T-helper 1 cell (primary cell): ENCODE results near the gene MS4A6A.
"Not testable (repeated sequence)": the region's sequence is repeated elsewhere in the genome, so short reads cannot be mapped to it uniquely, and the experiment has no call there.

Experiments used
- DNase-seq, 5 donors: peaks; one replicate each; pipeline ENCODE4 v3.0.0-alpha.2; 2012 to 2020
- total RNA-seq, 4 donors: gene quantifications; one replicate each; lab custom pipeline; 2026; lab: John Stamatoyannopoulos, UW

The MS4A6A gene, protein sequence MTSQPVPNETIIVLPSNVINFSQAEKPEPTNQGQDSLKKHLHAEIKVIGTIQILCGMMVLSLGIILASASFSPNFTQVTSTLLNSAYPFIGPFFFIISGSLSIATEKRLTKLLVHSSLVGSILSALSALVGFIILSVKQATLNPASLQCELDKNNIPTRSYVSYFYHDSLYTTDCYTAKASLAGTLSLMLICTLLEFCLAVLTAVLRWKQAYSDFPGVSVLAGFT
- 0.71 to 3.7 (median 3.0) reads per million in 4 donors for total RNA-seq

DNA sequence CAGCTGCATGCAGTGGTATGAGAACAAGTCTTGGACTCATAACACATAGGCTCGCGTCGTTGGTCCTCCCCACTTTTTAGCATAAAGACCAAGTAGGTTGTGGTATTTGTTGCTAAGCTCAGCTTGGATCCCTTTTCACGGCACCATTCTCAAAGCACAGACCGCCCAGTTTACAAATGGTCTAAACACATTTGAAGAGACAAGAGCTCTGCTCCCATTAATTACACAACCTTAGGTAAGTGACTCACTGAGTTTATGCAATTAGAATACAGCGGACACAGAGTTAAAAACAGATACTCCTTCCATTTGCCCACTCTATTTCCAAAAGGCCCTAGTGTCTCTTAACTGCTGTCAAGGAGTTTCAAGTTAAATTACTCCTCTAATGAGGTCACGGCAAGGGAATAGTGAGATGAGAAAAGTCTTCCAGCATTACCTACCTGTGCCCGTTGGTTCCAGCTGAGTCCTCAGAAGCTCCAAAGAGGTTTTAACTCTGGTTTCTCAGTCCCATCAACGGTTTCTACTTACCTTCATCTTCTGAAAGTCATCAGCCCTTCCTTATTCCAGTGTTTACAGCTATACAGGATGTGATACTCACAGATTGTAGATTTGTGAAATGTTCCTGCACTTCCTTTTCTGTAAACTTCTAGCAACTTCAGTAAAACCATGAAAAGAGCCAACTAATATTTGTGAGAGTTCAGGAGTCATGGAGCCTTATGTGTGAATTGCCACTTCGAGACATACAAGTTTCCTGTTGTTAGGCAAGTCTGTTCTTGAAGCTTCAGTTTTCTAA lies at the start of gene MS4A6A:
MS4A6A (minus strand) TSS at position 543 of the 790 bp plus-strand sequence. CDS start 1,356 bp downstream, outside the sequence.
- DNase-seq: no peak

DNA sequence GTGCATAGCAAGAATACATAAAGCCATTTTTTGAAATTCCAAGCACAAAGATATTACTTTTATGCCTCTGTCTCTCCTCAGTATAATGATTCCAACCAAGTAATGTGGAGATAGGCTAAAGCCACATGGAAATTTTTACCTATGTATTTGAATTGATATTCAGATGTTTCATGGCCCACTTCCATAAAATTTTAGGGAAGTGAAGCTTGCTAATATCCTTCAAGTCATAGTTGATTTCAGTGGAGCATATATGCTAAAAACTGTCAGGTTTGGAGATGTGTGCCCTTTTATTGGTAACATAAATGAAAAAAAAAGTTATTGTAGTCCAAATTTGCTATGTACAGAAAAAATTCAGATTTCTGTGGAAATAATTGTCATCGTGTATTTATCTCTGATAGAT lies 47.8 kb upstream of the MS4A6A start:
- DNase-seq: no peak

GRCh38 chr11:60222141-60222540 lies 39.3 kb upstream of the MS4A6A start:
- no peak for DNase-seq

GRCh38 chr11:60221692-60222091 lies 38.8 kb upstream of the MS4A6A start:
- DNase-seq: no peak

DNA sequence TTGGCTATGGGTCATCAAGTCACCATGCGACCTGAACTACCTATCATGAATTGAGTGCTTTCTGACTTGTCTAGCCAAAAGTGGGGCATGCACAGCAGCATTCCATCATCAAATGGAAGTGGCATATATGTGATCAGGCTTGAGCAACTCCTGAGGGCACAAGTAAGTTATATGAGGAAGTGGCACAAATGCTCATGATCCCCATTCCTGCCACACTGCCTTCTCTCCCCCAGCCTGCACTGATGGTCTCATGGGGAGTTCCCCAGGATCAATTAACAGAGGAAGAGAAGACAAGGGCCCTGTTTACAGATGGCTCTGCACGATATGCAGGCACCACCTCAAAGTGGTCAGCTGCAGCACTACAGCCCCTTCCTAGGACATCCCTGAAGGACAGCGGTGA lies 38.3 kb upstream of the MS4A6A start:
- DNase-seq: no peak

DNA sequence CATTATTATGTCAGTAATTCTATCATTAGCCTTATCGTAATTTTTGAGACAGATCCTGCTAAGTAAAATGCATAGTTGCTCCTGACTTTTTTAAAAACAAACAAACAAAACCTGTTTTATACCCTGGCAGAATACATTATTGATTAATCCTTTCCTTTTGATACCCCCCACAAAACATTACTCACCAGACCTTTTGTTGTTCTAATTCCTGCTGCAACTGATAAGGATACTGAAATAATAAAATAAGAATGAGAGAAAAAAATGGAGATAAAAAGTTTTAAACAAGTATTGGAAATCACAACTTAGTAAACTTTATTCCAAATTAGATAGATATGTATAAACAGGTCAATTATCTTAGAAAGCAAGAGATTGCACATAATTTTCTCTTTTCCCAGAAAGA lies 31.5 kb upstream of the MS4A6A start:
- no peak for DNase-seq

DNA sequence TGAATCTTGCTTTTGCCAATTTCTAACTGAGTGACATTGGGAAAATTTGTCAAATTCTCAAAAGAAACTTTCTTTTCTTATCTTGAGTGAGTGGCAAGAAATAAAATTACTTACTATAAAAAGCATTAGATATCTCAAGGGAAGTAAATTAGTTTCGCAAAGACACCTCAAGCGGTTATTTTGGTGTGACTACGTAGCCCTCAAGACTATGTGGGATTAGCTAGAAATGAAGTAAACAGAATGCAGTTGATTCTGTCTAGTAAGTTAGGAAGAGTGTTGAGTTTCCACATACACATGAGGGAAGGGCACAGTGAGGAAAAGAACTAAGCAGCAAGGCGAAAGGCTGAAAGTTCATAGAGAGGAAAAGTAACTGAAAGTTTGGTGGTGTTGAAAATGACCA lies 28.3 kb upstream of the MS4A6A start:
- DNase-seq: no peak

GRCh38 chr11:60209977-60210376 lies 27.1 kb upstream of the MS4A6A start:
- DNase-seq: no peak

- DNase-seq: no peak
Measured at GRCh38 chr11:60208951-60209350, 26.1 kb upstream of the MS4A6A start.

GRCh38 chr11:60208146-60208895 lies 25.4 kb upstream of the MS4A6A start:
- DNase-seq: no peak

DNA sequence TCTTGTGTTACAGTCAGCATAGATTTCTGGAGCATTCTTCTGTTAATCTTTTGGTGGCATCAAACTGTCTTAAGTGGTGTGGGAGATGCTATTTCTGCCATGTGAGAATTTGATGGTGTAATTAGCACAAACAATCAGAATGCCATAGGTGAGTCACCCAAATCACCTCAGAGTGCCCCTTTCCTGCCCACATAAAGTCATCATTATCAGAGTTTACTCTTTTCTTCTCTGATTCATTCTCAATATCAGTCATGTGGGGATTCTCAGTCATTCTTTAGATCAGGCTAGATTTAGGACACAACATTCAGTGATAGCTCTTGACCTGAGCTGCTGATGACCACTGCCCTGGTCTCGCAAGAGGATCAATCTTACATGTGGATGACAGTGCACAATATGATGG lies 23.7 kb upstream of the MS4A6A start:
- peak in 1 of 5 donors; percentile 2 for DNase-seq

DNA sequence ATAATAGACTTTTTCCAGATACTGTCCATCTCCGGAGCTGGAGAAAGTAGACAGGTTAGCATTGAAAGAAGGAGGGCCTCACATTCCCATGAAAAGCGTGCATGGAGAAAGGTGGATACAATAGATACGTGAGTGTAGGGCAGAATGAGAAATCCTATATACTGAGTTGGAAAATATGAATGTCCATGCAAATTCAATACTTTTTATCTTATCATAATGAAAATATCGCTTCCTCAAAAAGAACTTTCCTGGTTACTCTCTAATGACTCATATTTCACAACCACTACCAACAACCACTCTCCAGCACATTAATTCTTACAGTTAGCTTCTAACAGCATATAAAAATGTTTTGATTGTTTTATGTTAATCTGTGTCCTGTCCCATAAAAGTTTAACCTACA lies 22.0 kb upstream of the MS4A6A start:
- no peak for DNase-seq

GRCh38 chr11:60201334-60201733 lies 18.5 kb upstream of the MS4A6A start:
- not testable (repeated sequence) for DNase-seq

GRCh38 chr11:60197442-60197841 lies 14.6 kb upstream of the MS4A6A start:
- no peak for DNase-seq

GRCh38 chr11:60195923-60196368 lies 13.1 kb upstream of the MS4A6A start:
- DNase-seq: no peak

- no peak for DNase-seq
Measured at GRCh38 chr11:60194511-60194910, 11.6 kb upstream of the MS4A6A start.

DNA sequence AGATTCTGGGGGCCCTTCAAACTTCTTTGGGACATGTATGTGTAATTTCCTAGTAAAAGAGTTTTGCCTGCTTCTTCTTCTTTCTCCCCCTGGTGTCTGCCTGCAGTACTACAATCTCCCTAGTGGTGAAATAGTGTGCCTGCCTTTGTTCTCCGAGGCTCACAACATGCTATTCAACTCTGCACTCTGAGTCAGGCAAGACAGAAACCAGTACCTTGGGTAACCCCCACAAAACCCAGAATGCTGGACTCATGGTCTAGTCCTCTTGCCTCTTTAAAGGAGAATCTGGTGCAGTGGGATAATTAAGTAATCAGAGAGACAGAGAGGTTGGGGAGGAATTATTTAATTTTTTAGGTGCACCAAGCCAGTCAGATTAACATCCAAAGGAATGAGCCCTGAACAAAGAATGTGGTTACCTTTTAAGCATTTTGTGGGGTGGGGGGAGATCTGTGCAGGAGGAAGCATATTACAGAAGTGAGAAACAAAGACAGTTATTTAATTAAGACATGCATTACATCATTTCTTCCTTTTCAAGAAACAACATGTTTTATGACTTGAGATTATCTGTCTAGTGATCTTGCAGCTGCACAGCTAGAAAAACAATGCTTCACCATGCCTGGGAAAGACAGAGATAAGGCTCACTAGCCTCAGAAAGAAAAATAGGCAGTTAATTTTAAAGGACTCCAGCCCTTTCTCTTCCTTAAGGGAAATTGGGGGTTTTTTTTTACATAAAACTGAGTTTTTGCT lies 11.0 kb upstream of the MS4A6A start:
- DNase-seq: peak; percentile 9 to 46 (median 33)

GRCh38 chr11:60192564-60192963 lies 9.7 kb upstream of the MS4A6A start:
- not testable (repeated sequence) for DNase-seq

DNA sequence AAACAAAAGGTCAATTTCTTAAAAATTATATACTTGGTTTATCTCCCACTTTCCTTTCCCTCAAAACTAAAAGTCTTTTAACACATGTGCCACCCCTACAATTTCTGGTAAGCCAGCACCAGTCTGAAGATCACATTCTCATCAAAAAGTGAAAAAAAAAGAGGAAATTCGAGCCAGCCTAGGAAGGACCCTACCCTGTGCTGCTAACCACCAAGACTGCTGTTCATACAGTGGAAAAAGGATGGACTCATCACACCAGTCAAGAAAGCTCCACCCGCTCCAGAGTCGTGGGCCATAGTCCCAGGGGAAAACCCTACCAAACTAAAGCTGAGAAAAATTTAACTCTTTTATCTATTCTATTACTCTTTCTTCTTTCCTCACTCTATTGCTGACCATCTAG lies 5.6 kb upstream of the MS4A6A start:
- not testable (repeated sequence) for DNase-seq

- DNase-seq: not testable (repeated sequence)
Measured at GRCh38 chr11:60186128-60186527, 3.2 kb upstream of the MS4A6A start.

GRCh38 chr11:60185512-60185827 lies 2.6 kb upstream of the MS4A6A start:
- DNase-seq: not testable (repeated sequence)

DNA sequence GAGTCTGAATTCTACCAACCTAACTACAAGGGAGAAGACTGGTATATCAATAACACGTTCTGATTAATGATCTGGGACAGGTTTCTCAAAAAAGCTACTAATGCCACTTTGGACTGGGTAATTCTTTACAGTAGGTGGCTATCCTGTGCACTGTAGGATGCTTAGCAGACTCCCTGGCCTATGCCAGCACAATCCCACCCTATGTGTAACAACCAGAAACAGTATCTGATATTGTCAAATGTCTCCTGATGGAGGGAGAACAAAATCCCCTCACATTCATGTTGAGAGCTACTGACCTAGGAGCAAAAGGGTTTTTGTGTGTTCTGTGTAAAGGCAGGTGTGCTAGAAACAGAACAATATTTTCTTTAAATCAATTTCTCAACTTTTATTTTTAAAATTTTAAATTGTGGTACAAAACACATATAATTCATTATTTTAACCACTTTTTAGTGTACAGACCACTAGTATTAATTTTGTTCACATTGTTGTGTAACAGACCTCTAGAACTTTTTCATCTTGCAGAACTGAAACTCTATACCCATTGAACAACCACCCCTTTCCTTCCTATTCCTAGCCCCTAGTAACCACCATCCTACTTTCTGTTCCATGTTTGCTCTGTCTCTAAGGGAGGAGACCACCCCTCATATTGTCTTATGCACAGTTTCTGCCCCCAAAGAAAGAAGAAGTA lies 2.1 kb upstream of the MS4A6A start:
- DNase-seq: no peak
